Activated T-helper 2 cell treated with anti-CD3 and anti-CD28 coated beads, Interferon-gamma antibody, Interleukin-2, Interleukin-4, amounts not matched to agents 10 μg/mL and 5 μg/mL and 100 μg/mL, durations not matched to agents 14 hours and 24 hours and 36 hours (primary cell): Measurements from ENCODE around the gene NKAIN4. TPM values are rescaled to one million over a fixed set of nuclear protein-coding genes. Genes with fewer than 3 reads are reported as not detected.

ENCODE experiments used
- DNase-seq: peaks from one replicate; pipeline ENCODE4 v3.0.0; 2021; ENCODE audit warnings: low spot score
- H3K27ac Mint-ChIP-seq: one replicate; pipeline ENCODE4 v1.8.0; 2021; ENCODE audit warnings: mixed read lengths
- H3K27me3 Mint-ChIP-seq: one replicate; pipeline ENCODE4 v1.8.0; 2021; ENCODE audit warnings: low read depth, mixed read lengths
- H3K36me3 Mint-ChIP-seq: one replicate; pipeline ENCODE4 v1.8.0; 2021; ENCODE audit warnings: low read depth, mixed read lengths
- H3K4me1 Mint-ChIP-seq: one replicate; pipeline ENCODE4 v1.8.0; 2021; ENCODE audit warnings: low read depth, mixed read lengths
- H3K4me3 Mint-ChIP-seq: one replicate; pipeline ENCODE4 v1.8.0; 2021; ENCODE audit warnings: low read depth, mild to moderate bottlenecking, moderate library complexity, mixed read lengths
- H3K9me3 Mint-ChIP-seq: one replicate; pipeline ENCODE4 v1.8.0; 2021; ENCODE audit warnings: mixed read lengths
- intact Hi-C: fragments of 100-400 bp; cut with micrococcal nuclease; formaldehyde crosslinking; loops from one replicate; pipeline ENCODE4 v1.15.1; 2023
- total RNA-seq: library from RNA; stranded (reverse); gene quantifications from 2 replicates; pipeline ENCODE4 v1.2.3, GENCODE V29; 2022

NKAIN4 gene
- total RNA-seq = not detected in 2 replicates

DNA sequence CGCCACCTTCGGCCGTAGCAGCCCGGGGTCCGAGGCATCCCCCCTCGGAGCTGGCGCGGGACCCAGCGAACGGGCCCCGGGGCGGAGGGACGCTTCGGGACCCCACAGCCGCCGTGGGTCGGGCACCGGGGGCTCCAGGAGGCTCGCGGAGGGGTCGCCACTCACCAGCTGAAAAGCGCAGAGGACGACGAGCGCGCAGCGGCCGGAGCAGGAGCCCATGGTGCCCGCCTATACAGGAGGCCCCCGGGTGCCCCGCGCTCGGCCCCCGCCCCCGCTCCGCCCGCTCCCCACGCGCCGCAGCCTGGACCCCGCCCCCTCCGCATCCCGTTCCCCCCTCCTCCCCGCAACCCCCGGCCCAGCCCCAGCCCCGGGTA lies at the start of gene NKAIN4:
Gene NKAIN4, minus strand, starts transcription at position 232 of the 374 bp plus-strand sequence. Its CDS starts 13 bp downstream, at position 219.
- peaks cover 40% of the 10 kb centered on the region for H3K27me3 Mint-ChIP-seq
- intact Hi-C loops = no loop called here
- no peaks in the 10 kb centered on the region for H3K4me1 Mint-ChIP-seq
- H3K9me3 Mint-ChIP-seq = no peaks in the 10 kb centered on the region
- H3K27ac Mint-ChIP-seq = no peak within 1 kb of the TSS
- H3K36me3 Mint-ChIP-seq = no peaks in the 10 kb centered on the region
- no peak for DNase-seq
- no peak within 1 kb of the TSS for H3K4me3 Mint-ChIP-seq

DNA sequence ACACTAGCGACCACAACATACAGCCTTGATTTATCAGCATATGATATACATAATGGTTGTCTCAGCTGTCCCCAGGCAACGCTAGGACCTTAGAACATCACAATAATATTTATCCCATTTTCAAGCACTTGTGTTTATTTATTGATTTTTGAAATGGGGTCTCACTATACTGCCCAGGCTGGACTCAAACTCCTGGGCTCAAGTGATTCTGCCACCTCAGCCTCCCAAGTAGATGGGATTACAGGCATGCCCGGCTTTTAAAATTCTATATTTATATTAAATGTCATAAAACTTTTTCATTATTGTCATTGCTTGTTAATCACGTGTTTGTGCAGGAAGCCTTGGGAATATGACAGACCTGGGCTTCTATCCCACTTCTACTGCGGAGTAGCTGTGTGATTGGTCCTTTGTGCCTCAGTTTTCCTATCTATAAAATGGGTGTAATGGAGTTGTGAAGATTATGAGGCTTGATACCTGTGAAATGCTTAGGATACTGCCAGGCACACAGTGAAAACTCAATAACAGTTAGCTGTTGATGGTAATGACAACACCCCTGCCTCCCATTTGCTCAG lies 48.9 kb upstream of the NKAIN4 start:
- Mint-ChIP-seq H3K27ac (no peak overlapping the region), H3K9me3 (peaks cover 7% of the 10 kb centered on the region), H3K4me3 (no peak overlapping the region), H3K4me1 (no peaks in the 10 kb centered on the region), H3K36me3 (no peaks in the 10 kb centered on the region), H3K27me3 (peaks cover 10% of the 10 kb centered on the region)
- intact Hi-C loops = no loop called here
- DNase-seq = no peak

DNA sequence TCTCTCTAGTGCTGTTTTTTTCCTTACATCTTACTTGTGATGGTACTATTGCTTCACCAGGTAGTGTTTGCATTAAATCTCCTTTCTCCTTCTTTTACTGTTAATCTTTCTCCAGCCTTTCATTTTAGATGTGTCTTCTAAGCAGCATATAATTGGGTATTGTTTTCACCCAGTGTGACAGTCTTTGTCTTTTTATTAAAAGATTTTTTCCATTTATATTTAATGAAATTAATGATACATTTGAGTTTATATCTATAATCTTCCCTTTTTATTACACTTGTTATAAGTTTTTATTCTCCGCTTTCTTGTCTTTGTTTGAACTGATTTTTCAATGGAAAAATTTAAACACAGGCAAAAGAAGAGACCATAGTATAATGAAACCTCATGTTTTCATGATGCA lies 47.4 kb upstream of the NKAIN4 start:
- no peak overlapping the region for H3K27ac Mint-ChIP-seq
- DNase-seq = no peak
- peaks cover 12% of the 10 kb centered on the region for H3K27me3 Mint-ChIP-seq
- H3K4me3 Mint-ChIP-seq = no peak overlapping the region
- no peaks in the 10 kb centered on the region for H3K4me1 Mint-ChIP-seq
- peaks cover 7% of the 10 kb centered on the region for H3K9me3 Mint-ChIP-seq
- no peaks in the 10 kb centered on the region for H3K36me3 Mint-ChIP-seq
- intact Hi-C loops = no loop called here

DNA sequence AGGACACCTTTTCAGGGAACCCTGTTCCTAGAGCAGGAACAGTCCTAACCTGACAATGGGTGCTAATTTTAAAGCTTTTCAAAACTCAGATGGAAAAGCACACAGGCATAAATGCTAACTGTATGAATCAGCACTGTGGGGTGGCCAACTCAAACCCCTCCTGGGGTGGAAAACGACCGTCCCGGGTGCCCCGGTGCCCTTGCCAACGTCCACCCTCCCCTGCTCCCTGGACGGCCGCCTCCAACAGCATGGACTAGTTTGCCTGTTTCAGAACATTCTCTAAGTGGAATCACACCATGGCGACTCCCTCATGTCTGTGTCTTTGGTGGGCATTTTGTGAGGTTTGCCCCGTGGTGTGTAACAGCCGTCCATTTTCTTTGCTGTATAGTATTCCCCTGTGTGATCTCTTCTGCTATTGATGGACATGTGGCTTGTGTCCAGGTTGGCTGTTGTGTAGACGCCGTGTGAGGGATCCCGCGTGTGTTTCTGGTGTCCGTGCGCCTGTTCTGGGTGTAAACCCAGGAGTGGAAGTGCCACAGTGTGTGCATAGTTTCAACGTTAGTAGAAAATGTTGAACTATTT lies 44.6 kb upstream of the NKAIN4 start:
- DNase-seq = no peak
- no peaks in the 10 kb centered on the region for H3K4me1 Mint-ChIP-seq
- peaks cover 17% of the 10 kb centered on the region for H3K27me3 Mint-ChIP-seq
- H3K9me3 Mint-ChIP-seq = peaks cover 7% of the 10 kb centered on the region
- no peaks in the 10 kb centered on the region for H3K36me3 Mint-ChIP-seq
- H3K27ac Mint-ChIP-seq = no peak overlapping the region
- intact Hi-C loops = no loop called here
- no peak overlapping the region for H3K4me3 Mint-ChIP-seq

DNA sequence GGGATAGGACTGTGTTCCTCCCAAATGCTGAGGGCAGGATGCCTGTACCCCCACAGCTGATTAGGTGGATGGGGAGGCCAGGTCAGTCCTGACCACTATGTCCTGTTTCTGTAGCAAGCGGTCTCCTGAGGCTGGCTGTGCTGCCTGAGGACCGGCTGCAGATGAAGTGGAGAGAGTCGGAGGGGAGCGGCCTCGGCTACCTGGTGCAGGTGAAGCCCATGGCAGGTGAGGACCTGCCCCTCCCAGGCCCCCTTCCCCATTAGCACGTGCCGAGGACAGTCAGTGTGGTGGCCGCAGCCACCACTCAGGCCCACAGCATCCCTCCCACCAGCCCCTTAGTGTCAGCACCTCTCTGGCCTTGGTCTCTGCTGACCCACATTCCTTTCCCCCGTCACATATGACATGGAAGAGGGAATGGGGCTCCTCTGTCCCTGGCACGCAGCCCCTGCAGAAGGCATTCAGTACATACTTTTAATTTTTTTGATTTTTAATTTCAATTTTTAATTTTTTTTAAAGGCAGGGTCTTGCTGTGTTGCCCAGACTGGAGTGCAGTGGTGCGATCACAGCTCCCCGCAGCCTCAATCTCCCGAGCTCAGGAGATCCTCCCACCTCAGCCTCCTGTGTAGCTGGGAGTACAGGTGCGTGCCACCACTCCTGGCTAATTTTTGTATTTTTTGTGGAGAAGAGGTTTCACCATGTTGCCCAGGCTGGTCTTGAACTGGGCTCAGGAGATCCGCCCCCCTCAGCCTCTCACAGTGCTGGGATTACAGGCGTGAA lies 43.7 kb upstream of the NKAIN4 start:
- intact Hi-C loops = no loop called here
- no peak overlapping the region for H3K27ac Mint-ChIP-seq

DNA sequence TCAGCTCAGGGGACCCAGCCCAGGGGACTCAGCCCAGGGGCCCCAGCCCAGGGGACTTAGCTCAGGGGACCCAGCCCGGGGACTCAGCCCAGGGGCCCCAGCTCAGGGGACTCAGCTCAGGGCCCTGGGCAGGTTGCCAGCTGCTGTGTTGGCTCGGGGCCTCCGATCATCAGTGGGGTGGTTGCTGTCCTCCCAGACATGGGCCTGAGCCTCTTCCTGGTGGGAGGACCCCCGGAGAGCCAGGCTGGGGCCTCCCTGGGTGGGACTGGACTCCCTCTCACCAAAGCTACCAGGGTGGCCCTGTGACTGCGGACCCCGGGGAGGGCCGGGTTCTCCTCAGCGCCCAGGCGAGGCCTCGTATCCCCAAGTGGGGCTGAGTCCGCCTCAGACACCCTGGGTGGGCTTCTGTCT lies 43.1 kb upstream of the NKAIN4 start:
- Mint-ChIP-seq H3K4me3 (no peak overlapping the region), H3K27me3 (peaks cover 17% of the 10 kb centered on the region), H3K4me1 (no peaks in the 10 kb centered on the region), H3K9me3 (peaks cover 7% of the 10 kb centered on the region), H3K27ac (no peak overlapping the region), H3K36me3 (no peaks in the 10 kb centered on the region)
- DNase-seq = no peak
- intact Hi-C loops = no loop called here

More for the DNA sequence above, 43.7 kb upstream of the NKAIN4 start:
- no peaks in the 10 kb centered on the region for H3K36me3 Mint-ChIP-seq
- H3K9me3 Mint-ChIP-seq = peaks cover 7% of the 10 kb centered on the region
- H3K27me3 Mint-ChIP-seq = peaks cover 17% of the 10 kb centered on the region
- no peaks in the 10 kb centered on the region for H3K4me1 Mint-ChIP-seq
- no peak for DNase-seq
- no peak overlapping the region for H3K4me3 Mint-ChIP-seq

DNA sequence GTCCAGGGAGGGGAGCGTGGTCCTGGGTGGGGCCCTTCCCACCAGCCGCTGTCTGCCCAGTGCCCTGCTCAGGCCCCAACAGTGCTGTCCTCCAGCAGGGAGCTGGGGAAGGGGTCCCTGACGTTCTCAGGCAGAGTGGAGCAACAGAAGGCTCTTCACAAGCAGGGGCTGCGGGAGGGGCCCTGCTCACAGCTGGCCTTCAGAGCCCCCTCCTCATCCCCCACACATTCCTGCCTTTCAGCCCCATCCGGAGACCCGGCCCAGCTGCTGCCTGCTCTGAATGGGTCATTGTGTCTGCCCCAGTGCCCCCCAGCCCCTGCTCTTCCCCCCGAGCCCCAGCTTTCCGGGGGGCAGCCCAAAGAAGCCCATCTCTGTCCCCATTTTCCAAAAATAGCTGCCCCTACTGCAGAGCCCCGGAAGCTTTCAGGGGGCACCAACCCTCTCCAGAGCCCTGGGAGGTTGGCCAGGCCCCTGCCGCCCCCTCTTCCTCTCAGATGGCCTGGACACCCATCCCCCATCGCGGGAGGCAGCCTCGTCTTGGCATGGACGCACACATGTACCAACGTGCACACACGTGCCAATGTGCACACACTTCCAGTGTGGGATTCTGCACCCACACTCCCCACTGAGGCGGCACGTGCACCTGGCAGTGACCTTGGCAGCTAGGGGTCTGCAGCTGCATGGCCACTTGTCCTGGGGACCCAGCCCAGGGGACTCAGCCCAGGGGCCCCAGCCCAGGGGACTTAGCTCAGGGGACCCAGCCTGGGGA lies 42.5 kb upstream of the NKAIN4 start:
- no peak for DNase-seq
- H3K27me3 Mint-ChIP-seq = peaks cover 14% of the 10 kb centered on the region
- H3K27ac Mint-ChIP-seq = no peak overlapping the region
- no peaks in the 10 kb centered on the region for H3K36me3 Mint-ChIP-seq
- intact Hi-C loops = no loop called here
- no peaks in the 10 kb centered on the region for H3K4me1 Mint-ChIP-seq
- peaks cover 4% of the 10 kb centered on the region for H3K9me3 Mint-ChIP-seq
- H3K4me3 Mint-ChIP-seq = no peak overlapping the region

DNA sequence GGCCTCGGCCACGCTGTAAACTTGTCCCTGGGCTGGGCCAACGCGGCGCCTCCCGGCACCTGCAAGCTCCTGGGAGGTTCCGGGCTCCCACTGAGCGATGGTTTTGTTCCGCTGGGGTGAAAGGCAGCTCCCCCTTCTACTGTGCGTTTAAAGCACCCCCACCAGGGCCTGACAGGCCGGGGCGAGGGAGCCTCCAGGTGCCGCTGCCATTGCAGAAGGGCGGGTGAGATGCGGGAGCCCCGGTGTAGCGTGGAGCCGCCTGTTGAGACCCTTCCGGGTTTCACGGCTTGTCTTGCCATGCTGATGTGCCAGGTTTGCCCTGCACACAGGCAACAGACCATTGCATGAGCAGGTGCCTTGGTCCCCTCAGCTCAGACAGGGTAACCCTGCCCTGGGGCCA lies 41.6 kb upstream of the NKAIN4 start:
- H3K27ac Mint-ChIP-seq = no peak overlapping the region
- no peak overlapping the region for H3K4me3 Mint-ChIP-seq
- DNase-seq = no peak
- H3K36me3 Mint-ChIP-seq = no peaks in the 10 kb centered on the region
- no peaks in the 10 kb centered on the region for H3K4me1 Mint-ChIP-seq
- no peaks in the 10 kb centered on the region for H3K9me3 Mint-ChIP-seq
- peaks cover 10% of the 10 kb centered on the region for H3K27me3 Mint-ChIP-seq
- intact Hi-C loops = no loop called here

DNA sequence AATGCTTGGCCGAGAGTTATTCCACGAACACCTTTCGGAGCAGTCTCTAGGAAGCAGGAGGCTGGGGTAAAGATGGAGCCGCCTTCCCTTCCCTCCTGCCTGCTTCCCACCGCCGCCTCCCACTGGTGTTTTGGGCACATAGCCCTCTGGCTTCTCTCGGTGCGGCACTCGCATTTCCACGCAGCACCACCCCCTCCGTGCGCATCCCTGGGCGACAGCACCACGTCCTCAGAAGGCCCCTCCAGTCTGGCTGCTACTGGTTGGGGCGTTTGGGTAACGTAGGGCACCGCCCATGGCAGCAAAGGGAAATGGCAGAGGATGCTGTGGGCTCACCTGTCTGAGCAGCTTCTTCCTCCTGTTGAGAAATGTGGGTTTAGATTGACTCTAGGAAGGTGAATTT lies 41.2 kb upstream of the NKAIN4 start:
- intact Hi-C loops = no loop called here
- no peaks in the 10 kb centered on the region for H3K36me3 Mint-ChIP-seq
- H3K9me3 Mint-ChIP-seq = no peaks in the 10 kb centered on the region
- H3K4me3 Mint-ChIP-seq = no peak overlapping the region
- DNase-seq = no peak
- H3K4me1 Mint-ChIP-seq = no peaks in the 10 kb centered on the region
- H3K27me3 Mint-ChIP-seq = peaks cover 7% of the 10 kb centered on the region
- H3K27ac Mint-ChIP-seq = no peak overlapping the region

DNA sequence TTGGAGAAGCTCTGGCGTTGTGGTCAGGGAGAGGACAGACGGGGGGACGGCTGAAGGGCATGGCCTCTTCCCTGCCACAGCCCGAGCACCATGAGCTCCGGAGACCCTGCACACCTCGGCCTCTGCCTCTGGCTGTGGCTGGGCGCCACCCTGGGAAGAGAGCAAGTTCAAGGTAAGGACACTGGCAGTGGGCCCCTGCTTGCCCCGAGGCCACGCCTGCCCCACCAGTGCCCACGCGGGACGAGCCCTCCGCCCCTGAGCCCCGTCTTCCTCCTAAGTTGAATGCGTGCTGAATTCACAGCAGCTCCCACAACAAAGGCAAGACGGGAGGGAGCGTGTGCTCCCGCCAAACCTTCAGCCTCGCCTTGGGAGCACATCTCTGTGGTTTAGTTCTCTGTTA lies 40.8 kb upstream of the NKAIN4 start:
- Mint-ChIP-seq H3K4me3 (no peak overlapping the region), H3K27ac (no peak overlapping the region), H3K4me1 (no peaks in the 10 kb centered on the region), H3K27me3 (peaks cover 7% of the 10 kb centered on the region), H3K36me3 (no peaks in the 10 kb centered on the region), H3K9me3 (no peaks in the 10 kb centered on the region)
- DNase-seq = no peak
- intact Hi-C loops = no loop called here

DNA sequence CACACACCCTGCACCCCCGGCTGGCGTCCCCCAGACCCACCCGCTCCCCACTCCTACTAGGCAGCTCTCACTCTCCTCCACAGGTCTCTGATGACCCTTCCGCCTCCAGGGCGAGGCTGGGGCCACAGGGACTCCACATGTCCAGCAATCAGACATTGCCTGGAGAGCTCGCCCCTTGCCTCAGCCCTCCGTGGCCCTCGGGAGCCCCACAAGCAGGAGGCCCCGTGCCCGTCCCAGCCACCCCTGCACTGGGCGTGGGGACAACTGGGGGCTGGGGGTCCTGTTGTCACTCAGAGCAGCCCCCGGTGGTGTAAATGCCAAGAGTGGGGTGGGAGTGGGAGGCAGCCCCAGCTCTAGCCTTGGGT lies 40.3 kb upstream of the NKAIN4 start:
- Mint-ChIP-seq H3K4me1 (no peaks in the 10 kb centered on the region), H3K36me3 (no peaks in the 10 kb centered on the region), H3K27ac (no peak overlapping the region), H3K4me3 (no peak overlapping the region), H3K27me3 (peaks cover 7% of the 10 kb centered on the region), H3K9me3 (no peaks in the 10 kb centered on the region)
- intact Hi-C loops = no loop called here
- no peak for DNase-seq

DNA sequence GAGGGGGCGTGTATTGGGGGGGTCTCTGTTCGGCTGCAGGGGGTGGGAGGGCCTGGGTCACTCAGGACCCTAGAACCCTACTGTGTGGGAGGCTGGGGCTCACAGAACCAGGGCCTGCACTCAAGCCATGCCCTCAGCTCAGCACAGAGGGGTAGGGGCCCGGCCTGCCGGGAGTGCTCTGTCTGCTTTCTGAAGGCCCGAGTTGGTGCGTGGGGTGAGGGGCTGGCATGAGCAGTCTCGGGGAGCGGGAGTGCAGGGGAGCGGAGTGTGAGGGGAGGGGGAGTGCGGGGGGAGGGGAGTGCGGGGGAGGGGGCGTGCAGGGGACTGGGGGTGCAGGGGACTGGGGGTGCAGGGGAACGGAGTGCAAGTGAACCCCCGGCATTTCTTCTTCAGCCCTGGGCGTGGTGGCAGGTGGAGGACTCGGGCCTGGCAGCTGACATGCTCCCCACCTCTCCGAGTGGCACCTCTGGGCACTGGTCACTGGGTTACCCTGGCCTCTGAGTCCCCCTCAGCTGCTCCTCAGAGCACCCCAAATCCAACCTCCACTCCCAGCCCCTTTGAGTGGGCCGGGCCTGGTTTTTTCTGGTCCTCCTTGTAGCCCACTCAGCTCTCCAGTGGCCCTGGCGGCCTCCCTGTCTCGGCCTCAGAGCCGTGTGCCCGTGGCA lies 39.7 kb upstream of the NKAIN4 start:
- intact Hi-C loops = no loop called here

More for the DNA sequence above, 39.7 kb upstream of the NKAIN4 start:
- peaks cover 7% of the 10 kb centered on the region for H3K27me3 Mint-ChIP-seq
- H3K36me3 Mint-ChIP-seq = peaks cover under 1% of the 10 kb centered on the region
- no peak overlapping the region for H3K4me3 Mint-ChIP-seq
- H3K4me1 Mint-ChIP-seq = no peaks in the 10 kb centered on the region
- no peak for DNase-seq
- no peak overlapping the region for H3K27ac Mint-ChIP-seq
- no peaks in the 10 kb centered on the region for H3K9me3 Mint-ChIP-seq
